HFF-Myc (cell line): ENCODE measurements around the gene ZFYVE28.

Source experiments
- DNase-seq: peaks from one replicate; pipeline ENCODE4 v3.0.0-alpha.2; 2011; ENCODE audit warnings: low read depth; ENCODE audit errors: extremely low read depth
- H3K4me3 ChIP-seq: replicated peaks from 2 replicates; pipeline ENCODE4 v1.5.1; 2011; ENCODE audit warnings: low read depth, mild to moderate bottlenecking, control low read depth, low read length
- CTCF ChIP-seq: IDR thresholded peaks from 2 replicates; pipeline ENCODE4 v1.5.1; 2012; ENCODE audit warnings: mild to moderate bottlenecking, low read depth, low read length, control low read depth; ENCODE audit errors: missing control alignments

ZFYVE28 gene

GRCh38 chr4:2290974-2291704 lies 127.3 kb downstream of the ZFYVE28 start:
- DNase-seq: no peak
- H3K4me3 ChIP-seq: no peak overlapping the region
- no peak for TF ChIP-seq CTCF

- no peak overlapping the region for H3K4me3 ChIP-seq
- no peak for TF ChIP-seq CTCF
- DNase-seq: no peak
These were observed 128.0 kb downstream of the ZFYVE28 start for GRCh38 chr4:2290488-2290887.

- no peak overlapping the region for H3K4me3 ChIP-seq
- no peak for DNase-seq
- no peak for TF ChIP-seq CTCF
These were observed 128.5 kb downstream of the ZFYVE28 start for GRCh38 chr4:2289955-2290333.

GRCh38 chr4:2289311-2289954 lies 129.0 kb downstream of the ZFYVE28 start:
- DNase-seq: no peak
- no peak overlapping the region for H3K4me3 ChIP-seq
- TF ChIP-seq CTCF: no peak

GRCh38 chr4:2288051-2288541 lies 130.3 kb downstream of the ZFYVE28 start:
- no peak for DNase-seq
- TF ChIP-seq CTCF: no peak
- H3K4me3 ChIP-seq: no peak overlapping the region

- no peak for DNase-seq
- no peak for TF ChIP-seq CTCF
These were observed 130.9 kb downstream of the ZFYVE28 start for GRCh38 chr4:2287594-2287915.

More at GRCh38 chr4:2287594-2287915, 130.9 kb downstream of the ZFYVE28 start:
- H3K4me3 ChIP-seq: no peak overlapping the region
